ENCODE results near the gene MORN3.

- TF ChIP-seq CTCF (IDR thresholded peaks at IDR 0.05 in 2 of 3, conservative IDR thresholded peaks at IDR 0.05 in 1 of 3; ENCODE audit: insufficient read depth in 2 of 3, low read depth in 1 of 3, low read length in 3 of 3) (no peak; a peak in 1 of 6 replicates), CHD7 (IDR thresholded peaks at IDR 0.05; ENCODE audit: low read depth, low read length) (no peak), ZNF639 (CRISPR knock-in tag; conservative IDR thresholded peaks at IDR 0.05 in 1 of 2, IDR thresholded peaks at IDR 0.05 in 1 of 2) (0 out of 4 replicates have a peak, but pooled peaks of 1 of the 2 experiments have one; percentile 41), ZNF695 (CRISPR knock-in tag; IDR thresholded peaks at IDR 0.05) (no peak), ZNF41 (CRISPR knock-in tag; conservative IDR thresholded peaks at IDR 0.05) (no peak), MAX (CRISPR knock-in tag; IDR thresholded peaks at IDR 0.05) (peak; percentile 72), BCLAF1 (IDR thresholded peaks at IDR 0.05; ENCODE audit: borderline replicate concordance in 1 of 2, control insufficient read depth in 1 of 2, low read depth in 2 of 2, low read length in 1 of 2) (no peak), SMARCB1 (IDR thresholded peaks at IDR 0.05; ENCODE audit: insufficient read length, low read depth) (no peak), ESRRA (IDR thresholded peaks at IDR 0.05; ENCODE audit: borderline replicate concordance, low read depth) (no peak)
These were observed 43.2 kb upstream of the MORN3 start, which contains the start of gene TMEM120B for GRCh38 chr12:121712461-121713256.
